MCF 10A (cell line): ENCODE results near the gene RERE. TPM values are rescaled to one million over a fixed set of nuclear protein-coding genes. Genes with fewer than 3 reads are reported as not detected.

Experiments used
- BruUV-seq: library from RNA; stranded (reverse); fragments of 400-500 nt; replicated peaks from 2 replicates; lab custom pipeline; 2021; lab: Mats Ljungman, UMichigan
- CTCF ChIA-PET: fragments of 300-600 bp; sonication (Branson Sonifier 250); formaldehyde crosslinking; extraction: SDS; loops from one replicate; lab custom pipeline; 2021; ENCODE audit warnings: antibody characterized with exemption, inconsistent platforms; lab: Yijun Ruan, JAX
- POLR2A ChIA-PET: fragments of 300-600, 350-650 bp; sonication (Branson Sonifier 250); formaldehyde crosslinking; extraction: SDS; loops from one replicate; lab custom pipeline; 2020; ENCODE audit warnings: antibody characterized with exemption, inconsistent platforms; lab: Yijun Ruan, JAX
- DNase-seq: peaks from one replicate; pipeline ENCODE4 v3.0.0-alpha.2; 2018; ENCODE audit not compliant: unreplicated experiment
- H3K27ac Mint-ChIP-seq: one replicate; pipeline ENCODE4 v1.8.0; 2022; ENCODE audit warnings: mild to moderate bottlenecking, low read depth, mixed read lengths; ENCODE audit not compliant: unreplicated experiment
- H3K27me3 Mint-ChIP-seq: one replicate; pipeline ENCODE4 v1.8.0; 2022; ENCODE audit warnings: mixed read lengths; ENCODE audit not compliant: insufficient read depth, unreplicated experiment
- H3K36me3 Mint-ChIP-seq: one replicate; pipeline ENCODE4 v1.8.0; 2022; ENCODE audit warnings: mild to moderate bottlenecking, moderate library complexity, mixed read lengths; ENCODE audit not compliant: insufficient read depth, unreplicated experiment
- H3K4me1 Mint-ChIP-seq: one replicate; pipeline ENCODE4 v1.8.0; 2022; ENCODE audit warnings: mixed read lengths; ENCODE audit not compliant: insufficient read depth, unreplicated experiment
- H3K4me3 Mint-ChIP-seq: one replicate; pipeline ENCODE4 v1.8.0; 2022; ENCODE audit warnings: mild to moderate bottlenecking, moderate library complexity, mixed read lengths; ENCODE audit not compliant: unreplicated experiment
- H3K9me3 Mint-ChIP-seq: one replicate; pipeline ENCODE4 v1.8.0; 2022; ENCODE audit warnings: mixed read lengths; ENCODE audit not compliant: unreplicated experiment
- CTCF ChIP-seq: fragments of 200-600 bp; IDR thresholded peaks from one replicate; pipeline ENCODE4 v1.8.0; 2022; ENCODE audit warnings: antibody characterized with exemption, mild to moderate bottlenecking; ENCODE audit not compliant: unreplicated experiment
- intact Hi-C: fragments of 100-400 bp; cut with micrococcal nuclease; formaldehyde crosslinking; loops from 2 replicates; pipeline ENCODE4 v1.14.1; 2022
- total RNA-seq: library from RNA; stranded (reverse); gene quantifications from 2 replicates; pipeline ENCODE4 v1.2.3, GENCODE V29; 2022

RERE gene
- total RNA-seq, 1 experiment from 2014 or later, result 48.4 TPM

GRCh38 chr1:8343044-8343443, 474.4 kb downstream of the RERE start:
- Mint-ChIP-seq H3K9me3 (peaks cover 11% of the 10 kb centered on the region), H3K4me1 (peaks cover 21% of the 10 kb centered on the region), H3K36me3 (peaks cover 7% of the 10 kb centered on the region), H3K4me3 (no peak overlapping the region), H3K27ac (peak overlapping the region; percentile 65), H3K27me3 (peaks cover 14% of the 10 kb centered on the region)
- ChIA-PET CTCF (interaction anchor here (0.6 to 1.2 kb wide), 8 partner anchors 9 to 673 kb away, joined by 3 to 8 read pairs (median 4); partner anchors contain the start of gene SLC45A1), POLR2A (interaction anchor here (0.5 to 1.5 kb wide), 17 partner anchors 14 to 382 kb away, joined by 3 to 7 read pairs (median 3); partner anchors contain the start of gene PARK7)
- intact Hi-C loops, result no loop called here
- no TSS peak for BruUV-seq
- DNase-seq, result no peak
- no peak for TF ChIP-seq CTCF

- no peak for DNase-seq
- no peak for TF ChIP-seq CTCF
- no TSS peak for BruUV-seq
- Mint-ChIP-seq H3K36me3 (peaks cover 7% of the 10 kb centered on the region), H3K4me1 (peaks cover 21% of the 10 kb centered on the region), H3K9me3 (peaks cover 11% of the 10 kb centered on the region), H3K4me3 (no peak overlapping the region), H3K27me3 (peaks cover 14% of the 10 kb centered on the region), H3K27ac (no peak overlapping the region)
- ChIA-PET POLR2A (interaction anchor here (0.6 kb wide), 1 partner anchor 17 kb away, joined by 3 read pairs; no protein-coding TSS in a partner anchor), CTCF (no interaction called here)
- intact Hi-C loops, result no loop called here
Measured at GRCh38 chr1:8342325-8342724, 475.1 kb downstream of the RERE start.

GRCh38 chr1:8340448-8340847, 477.0 kb downstream of the RERE start:
- intact Hi-C loops, result no loop called here
- TF ChIP-seq CTCF, result no peak
- H3K4me3 Mint-ChIP-seq, result no peak overlapping the region
- H3K27me3 Mint-ChIP-seq, result peaks cover 14% of the 10 kb centered on the region
- no TSS peak for BruUV-seq
- peaks cover 11% of the 10 kb centered on the region for H3K9me3 Mint-ChIP-seq
- POLR2A ChIA-PET, result no interaction called here
- H3K36me3 Mint-ChIP-seq, result no peaks in the 10 kb centered on the region
- peaks cover 21% of the 10 kb centered on the region for H3K4me1 Mint-ChIP-seq
- CTCF ChIA-PET, result no interaction called here
- H3K27ac Mint-ChIP-seq, result no peak overlapping the region
- no peak for DNase-seq

- H3K4me3 Mint-ChIP-seq, result no peak overlapping the region
- no peak overlapping the region for H3K27ac Mint-ChIP-seq
- H3K9me3 Mint-ChIP-seq, result no peaks in the 10 kb centered on the region
- no peak for TF ChIP-seq CTCF
- no peak for DNase-seq
- POLR2A ChIA-PET, result no interaction called here
- CTCF ChIA-PET, result interaction anchor here (0.7 kb wide), 1 partner anchor 355 kb away, joined by 6 read pairs; no protein-coding TSS in a partner anchor
- H3K36me3 Mint-ChIP-seq, result no peaks in the 10 kb centered on the region
- peaks cover 2% of the 10 kb centered on the region for H3K27me3 Mint-ChIP-seq
- BruUV-seq, result no TSS peak
- intact Hi-C loops, result no loop called here
- H3K4me1 Mint-ChIP-seq, result peaks cover 11% of the 10 kb centered on the region
Measured at GRCh38 chr1:8339203-8339600, 478.2 kb downstream of the RERE start.
